ENCODE results near the gene TMEM237. TPM values are rescaled to one million over a fixed set of nuclear protein-coding genes. Genes with fewer than 3 reads are reported as not detected.

Gene TMEM237
- total RNA-seq, 1 experiment from 2014 or later: 33.6 TPM

DNA sequence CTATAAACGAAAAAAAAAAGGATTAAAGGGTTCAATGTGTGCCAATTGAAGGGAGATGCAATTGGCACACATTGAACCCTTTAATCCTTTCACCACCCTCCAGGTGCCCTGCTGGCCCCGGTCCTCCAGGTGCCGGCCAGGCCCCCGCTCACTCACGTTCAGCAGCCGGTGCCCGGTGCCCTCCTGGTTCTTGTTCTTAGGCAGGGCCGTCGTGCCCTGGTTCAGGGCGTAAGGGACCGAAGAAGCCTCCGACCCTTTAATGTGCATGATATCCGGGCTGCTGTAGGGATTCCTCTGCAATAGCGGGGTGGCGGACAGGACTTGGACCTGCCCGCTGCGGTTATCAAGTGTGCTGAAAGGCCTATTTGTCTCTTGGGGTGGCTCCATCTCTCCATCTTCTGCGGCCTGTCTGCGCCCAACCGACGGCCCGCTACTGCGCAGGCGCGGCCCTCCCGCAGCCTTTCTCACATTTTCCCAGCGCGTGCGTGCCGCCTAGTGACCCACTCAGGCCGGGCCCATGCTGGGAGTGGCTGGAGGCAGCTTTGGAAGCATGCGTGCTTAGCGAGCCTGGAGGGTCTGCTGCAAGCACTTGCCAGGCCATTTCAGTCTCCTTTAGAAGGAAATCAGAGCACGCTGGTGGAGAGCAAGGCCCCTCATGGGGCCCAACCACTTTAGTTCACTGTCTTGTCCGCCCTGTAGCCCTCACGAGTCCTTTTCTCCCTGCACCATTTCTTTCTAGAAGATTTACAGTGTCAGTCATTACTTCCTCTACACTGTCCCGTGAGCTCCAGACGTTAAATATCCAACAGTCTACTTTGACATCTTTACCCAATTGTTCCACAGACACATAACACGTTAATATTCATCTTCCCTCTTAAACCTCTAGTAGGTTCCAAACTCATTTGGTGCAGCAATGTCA lies 24.3 kb downstream of the TMEM237 start:
- no peaks in the 10 kb centered on the region for H3K4me1 Mint-ChIP-seq
- H3K4me3 Mint-ChIP-seq: no peak overlapping the region
- H3K27me3 Mint-ChIP-seq (ENCODE audit: low read depth): peaks cover 4% of the 10 kb centered on the region
- H3K27ac Mint-ChIP-seq: no peak overlapping the region
- no peak for TF ChIP-seq FOXJ3 (CRISPR knock-in tag; IDR thresholded peaks at IDR 0.05; ENCODE audit: borderline replicate concordance)
- H3K36me3 Mint-ChIP-seq: no peaks in the 10 kb centered on the region
- peak; percentile 50 for ATAC-seq
- DNase-seq (ENCODE audit: low spot score): peak; percentile 39
- ChIA-PET POLR2A (no interaction called here), CTCF (no interaction called here)
- H3K9me3 Mint-ChIP-seq: peaks cover 1% of the 10 kb centered on the region

DNA sequence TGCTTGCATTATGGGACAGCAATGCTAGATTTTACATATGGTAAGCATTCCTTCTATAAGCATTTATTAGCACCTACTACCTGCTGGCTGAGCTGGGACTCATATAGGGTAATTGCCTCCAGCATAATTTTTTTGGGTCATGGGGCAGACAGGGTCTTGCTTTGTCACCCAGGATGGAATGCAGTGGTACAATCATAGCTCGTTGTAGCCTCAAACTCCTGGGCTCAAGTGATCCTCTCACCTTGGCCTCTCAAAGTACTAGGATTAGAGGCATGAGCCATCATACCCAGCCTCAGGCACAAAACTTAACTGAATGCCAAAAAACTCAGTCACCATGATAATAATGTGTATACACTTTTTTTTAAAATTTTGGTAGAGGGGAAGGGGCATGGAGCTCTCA lies 35.3 kb downstream of the TMEM237 start:
- no peaks in the 10 kb centered on the region; the same call in 1 of the 2 replicates for H3K27me3 Mint-ChIP-seq (ENCODE audit: low read depth)
- no peak overlapping the region for H3K27ac Mint-ChIP-seq
- ATAC-seq (no peak), DNase-seq (ENCODE audit: low spot score) (no peak)
- no peak for TF ChIP-seq TCF7 (CRISPR knock-in tag; IDR thresholded peaks at IDR 0.05; ENCODE audit: low read depth)
- TF ChIP-seq ZNF671 (CRISPR knock-in tag; IDR thresholded peaks at IDR 0.05): no peak
- no peak for TF ChIP-seq ZNF416 (CRISPR knock-in tag; IDR thresholded peaks at IDR 0.05)
- ChIA-PET POLR2A (no interaction called here), CTCF (no interaction called here)
- H3K4me3 Mint-ChIP-seq: no peak overlapping the region
- peaks cover 26% of the 10 kb centered on the region for H3K9me3 Mint-ChIP-seq
- H3K4me1 Mint-ChIP-seq: no peaks in the 10 kb centered on the region
- H3K36me3 Mint-ChIP-seq: peaks cover 11% of the 10 kb centered on the region

GRCh38 chr2:201607568-201607967 lies 35.7 kb downstream of the TMEM237 start:
- POLR2A ChIA-PET: no interaction called here
- H3K27me3 Mint-ChIP-seq (ENCODE audit: low read depth): no peaks in the 10 kb centered on the region; the same call in 1 of the 2 replicates
- DNase-seq (ENCODE audit: low spot score) (no peak), ATAC-seq (no peak)
- H3K4me1 Mint-ChIP-seq: no peaks in the 10 kb centered on the region
- H3K36me3 Mint-ChIP-seq: peaks cover 11% of the 10 kb centered on the region
- H3K4me3 Mint-ChIP-seq: no peak overlapping the region
- TF ChIP-seq FOXK1 (CRISPR knock-in tag; IDR thresholded peaks at IDR 0.05) (no peak), ELF4 (CRISPR knock-in tag; IDR thresholded peaks at IDR 0.05; ENCODE audit: low read depth) (no peak), PRDM15 (CRISPR knock-in tag; IDR thresholded peaks at IDR 0.05) (no peak), ZNF232 (CRISPR knock-in tag; IDR thresholded peaks at IDR 0.05) (no peak), MLX (CRISPR knock-in tag; IDR thresholded peaks at IDR 0.05) (no peak), ZNF396 (CRISPR knock-in tag; IDR thresholded peaks at IDR 0.05; ENCODE audit: borderline replicate concordance) (no peak), ZNF671 (CRISPR knock-in tag; IDR thresholded peaks at IDR 0.05) (no peak), PRRX2 (CRISPR knock-in tag; IDR thresholded peaks at IDR 0.05) (no peak), MYBL2 (CRISPR knock-in tag; IDR thresholded peaks at IDR 0.05) (no peak)
- TF ChIP-seq, protein P1, sequence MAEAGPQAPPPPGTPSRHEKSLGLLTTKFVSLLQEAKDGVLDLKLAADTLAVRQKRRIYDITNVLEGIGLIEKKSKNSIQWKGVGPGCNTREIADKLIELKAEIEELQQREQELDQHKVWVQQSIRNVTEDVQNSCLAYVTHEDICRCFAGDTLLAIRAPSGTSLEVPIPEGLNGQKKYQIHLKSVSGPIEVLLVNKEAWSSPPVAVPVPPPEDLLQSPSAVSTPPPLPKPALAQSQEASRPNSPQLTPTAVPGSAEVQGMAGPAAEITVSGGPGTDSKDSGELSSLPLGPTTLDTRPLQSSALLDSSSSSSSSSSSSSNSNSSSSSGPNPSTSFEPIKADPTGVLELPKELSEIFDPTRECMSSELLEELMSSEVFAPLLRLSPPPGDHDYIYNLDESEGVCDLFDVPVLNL (CRISPR knock-in tag; IDR thresholded peaks at IDR 0.05; ENCODE audit: borderline replicate concordance, low read depth): no peak
- TF ChIP-seq, protein P2, sequence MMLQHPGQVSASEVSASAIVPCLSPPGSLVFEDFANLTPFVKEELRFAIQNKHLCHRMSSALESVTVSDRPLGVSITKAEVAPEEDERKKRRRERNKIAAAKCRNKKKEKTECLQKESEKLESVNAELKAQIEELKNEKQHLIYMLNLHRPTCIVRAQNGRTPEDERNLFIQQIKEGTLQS (CRISPR knock-in tag; conservative IDR thresholded peaks at IDR 0.05): no peak
- peaks cover 26% of the 10 kb centered on the region for H3K9me3 Mint-ChIP-seq
- CTCF ChIA-PET: no interaction called here
- no peak overlapping the region for H3K27ac Mint-ChIP-seq
